HEK293T (cell line): ENCODE results near the gene ZNF831.

Experiments
- BHLHE40 ChIP-seq: fragments of 450-650 bp; IDR thresholded peaks from 2 replicates; pipeline ENCODE4 v1.6.1; 2016; ENCODE audit warnings: mild to moderate bottlenecking, moderate library complexity, borderline replicate concordance
- ELF4 ChIP-seq: fragments of 450-650 bp; IDR thresholded peaks from 2 replicates; pipeline ENCODE4 v1.6.1; 2017; ENCODE audit warnings: antibody characterized with exemption
- FOXK2 ChIP-seq: fragments of 450-650 bp; IDR thresholded peaks from 2 replicates; pipeline ENCODE4 v1.6.1; 2016; ENCODE audit warnings: mild to moderate bottlenecking
- FOXM1 ChIP-seq: fragments of 450-650 bp; IDR thresholded peaks from 2 replicates; pipeline ENCODE4 v1.6.1; 2017; ENCODE audit warnings: mild to moderate bottlenecking, borderline replicate concordance
- NFRKB ChIP-seq: fragments of 450-650 bp; IDR thresholded peaks from 2 replicates; pipeline ENCODE4 v1.6.1; 2016; ENCODE audit warnings: mild to moderate bottlenecking, moderate library complexity
- SP1 ChIP-seq: fragments of 450-650 bp; IDR thresholded peaks from 2 replicates; pipeline ENCODE4 v1.6.1; 2017
- TARDBP ChIP-seq: fragments of 450-650 bp; IDR thresholded peaks from 2 replicates; pipeline ENCODE4 v1.6.1; 2016
- ZNF384 ChIP-seq: fragments of 450-650 bp; IDR thresholded peaks from 2 replicates; pipeline ENCODE4 v1.6.1; 2016

DNA sequence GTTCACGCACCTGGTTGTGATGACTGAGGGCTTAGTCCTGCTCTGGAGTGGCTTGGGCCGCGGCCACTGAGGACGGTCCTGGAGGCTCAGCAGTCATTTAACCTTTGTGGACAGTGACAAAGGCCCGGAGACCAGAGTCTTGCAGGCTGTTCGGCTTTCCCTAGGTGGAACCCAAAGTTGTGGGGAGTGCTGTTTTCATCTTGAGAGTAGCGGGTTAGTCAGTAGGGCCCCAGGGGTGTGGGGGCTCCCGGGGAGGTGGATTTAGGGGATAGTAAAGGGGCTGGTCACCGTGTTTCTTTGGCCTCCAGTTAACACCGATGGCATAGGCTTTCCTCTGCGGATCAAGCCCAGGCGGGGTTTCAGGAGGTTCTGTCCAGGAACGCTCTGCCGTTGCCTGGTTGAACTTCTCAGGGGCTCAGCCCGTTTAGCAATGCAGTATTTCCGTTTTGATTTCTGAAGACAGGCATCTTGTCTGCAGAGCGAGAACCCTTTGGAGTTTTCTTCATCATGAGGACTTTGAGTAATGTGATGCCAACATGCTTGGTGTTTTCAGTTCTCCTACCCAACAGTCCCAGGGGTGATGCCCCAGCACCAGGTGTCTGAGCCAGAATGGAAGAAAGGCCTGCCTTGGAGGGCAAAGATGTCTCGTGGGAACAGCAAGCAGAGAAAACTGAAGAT, 31.8 kb downstream of the ZNF831 start:
- no peak for TF ChIP-seq SP1
- no peak for TF ChIP-seq FOXK2
- no peak for TF ChIP-seq FOXM1
- TF ChIP-seq NFRKB = no peak
- TF ChIP-seq ELF4 = no peak
- no peak for TF ChIP-seq BHLHE40
- TF ChIP-seq ZNF384 = no peak
- no peak for TF ChIP-seq TARDBP
